MCF 10A (cell line): Measurements from ENCODE around the gene BTC. TPM values are rescaled to one million over a fixed set of nuclear protein-coding genes. Genes with fewer than 3 reads are reported as not detected.

Experiments
- BruUV-seq: library from RNA; stranded (reverse); fragments of 400-500 nt; replicated peaks from 2 replicates; lab custom pipeline; 2021; lab: Mats Ljungman, UMichigan
- CTCF ChIA-PET: fragments of 300-600 bp; sonication (Branson Sonifier 250); formaldehyde crosslinking; extraction: SDS; loops from one replicate; lab custom pipeline; 2021; ENCODE audit warnings: antibody characterized with exemption, inconsistent platforms; lab: Yijun Ruan, JAX
- POLR2A ChIA-PET: fragments of 300-600, 350-650 bp; sonication (Branson Sonifier 250); formaldehyde crosslinking; extraction: SDS; loops from one replicate; lab custom pipeline; 2020; ENCODE audit warnings: antibody characterized with exemption, inconsistent platforms; lab: Yijun Ruan, JAX
- DNase-seq: peaks from one replicate; pipeline ENCODE4 v3.0.0-alpha.2; 2018; ENCODE audit not compliant: unreplicated experiment
- H3K27ac Mint-ChIP-seq: one replicate; pipeline ENCODE4 v1.8.0; 2022; ENCODE audit warnings: mild to moderate bottlenecking, low read depth, mixed read lengths; ENCODE audit not compliant: unreplicated experiment
- H3K27me3 Mint-ChIP-seq: one replicate; pipeline ENCODE4 v1.8.0; 2022; ENCODE audit warnings: mixed read lengths; ENCODE audit not compliant: insufficient read depth, unreplicated experiment
- H3K36me3 Mint-ChIP-seq: one replicate; pipeline ENCODE4 v1.8.0; 2022; ENCODE audit warnings: mild to moderate bottlenecking, moderate library complexity, mixed read lengths; ENCODE audit not compliant: insufficient read depth, unreplicated experiment
- H3K4me1 Mint-ChIP-seq: one replicate; pipeline ENCODE4 v1.8.0; 2022; ENCODE audit warnings: mixed read lengths; ENCODE audit not compliant: insufficient read depth, unreplicated experiment
- H3K4me3 Mint-ChIP-seq: one replicate; pipeline ENCODE4 v1.8.0; 2022; ENCODE audit warnings: mild to moderate bottlenecking, moderate library complexity, mixed read lengths; ENCODE audit not compliant: unreplicated experiment
- H3K9me3 Mint-ChIP-seq: one replicate; pipeline ENCODE4 v1.8.0; 2022; ENCODE audit warnings: mixed read lengths; ENCODE audit not compliant: unreplicated experiment
- intact Hi-C: fragments of 100-400 bp; cut with micrococcal nuclease; formaldehyde crosslinking; loops from 2 replicates; pipeline ENCODE4 v1.14.1; 2022
- total RNA-seq: library from RNA; stranded (reverse); gene quantifications from 2 replicates; pipeline ENCODE4 v1.2.3, GENCODE V29; 2022
- TF ChIP-seq, protein P1 (sequence below): fragments of 200-600 bp; IDR thresholded peaks from one replicate; pipeline ENCODE4 v1.8.0; 2022; ENCODE audit warnings: antibody characterized with exemption, mild to moderate bottlenecking; ENCODE audit not compliant: unreplicated experiment

The BTC gene
- total RNA-seq, 1 experiment from 2014 or later: 1.7 TPM

DNA sequence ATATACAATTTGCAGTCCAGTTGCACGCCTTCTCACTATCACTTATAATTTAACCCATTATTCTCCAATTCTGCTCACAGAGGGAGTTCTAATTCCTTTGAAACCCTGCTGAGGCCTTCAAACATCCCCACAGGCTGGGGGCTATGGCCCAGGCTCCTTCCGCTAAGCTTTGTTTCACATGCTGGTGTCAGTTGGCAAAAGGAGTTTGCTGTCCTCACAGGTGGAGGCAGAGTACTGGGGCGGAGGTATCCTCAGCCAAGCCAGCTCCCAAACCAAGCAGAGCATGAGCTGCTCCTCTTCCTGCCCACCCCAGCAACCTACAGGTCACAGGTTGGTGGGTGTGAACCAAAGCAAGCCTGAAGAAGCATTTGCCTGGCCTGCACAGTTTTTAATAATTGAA lies 21.5 kb downstream of the BTC start:
- POLR2A ChIA-PET: no interaction called here
- Mint-ChIP-seq H3K4me3 (no peak overlapping the region), H3K4me1 (peaks cover 7% of the 10 kb centered on the region), H3K27me3 (no peaks in the 10 kb centered on the region), H3K36me3 (no peaks in the 10 kb centered on the region), H3K9me3 (no peaks in the 10 kb centered on the region), H3K27ac (no peak overlapping the region)
- TF ChIP-seq, protein P1, sequence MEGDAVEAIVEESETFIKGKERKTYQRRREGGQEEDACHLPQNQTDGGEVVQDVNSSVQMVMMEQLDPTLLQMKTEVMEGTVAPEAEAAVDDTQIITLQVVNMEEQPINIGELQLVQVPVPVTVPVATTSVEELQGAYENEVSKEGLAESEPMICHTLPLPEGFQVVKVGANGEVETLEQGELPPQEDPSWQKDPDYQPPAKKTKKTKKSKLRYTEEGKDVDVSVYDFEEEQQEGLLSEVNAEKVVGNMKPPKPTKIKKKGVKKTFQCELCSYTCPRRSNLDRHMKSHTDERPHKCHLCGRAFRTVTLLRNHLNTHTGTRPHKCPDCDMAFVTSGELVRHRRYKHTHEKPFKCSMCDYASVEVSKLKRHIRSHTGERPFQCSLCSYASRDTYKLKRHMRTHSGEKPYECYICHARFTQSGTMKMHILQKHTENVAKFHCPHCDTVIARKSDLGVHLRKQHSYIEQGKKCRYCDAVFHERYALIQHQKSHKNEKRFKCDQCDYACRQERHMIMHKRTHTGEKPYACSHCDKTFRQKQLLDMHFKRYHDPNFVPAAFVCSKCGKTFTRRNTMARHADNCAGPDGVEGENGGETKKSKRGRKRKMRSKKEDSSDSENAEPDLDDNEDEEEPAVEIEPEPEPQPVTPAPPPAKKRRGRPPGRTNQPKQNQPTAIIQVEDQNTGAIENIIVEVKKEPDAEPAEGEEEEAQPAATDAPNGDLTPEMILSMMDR: no peak
- BruUV-seq: no TSS peak
- intact Hi-C loops: no loop called here
- no peak for DNase-seq
- CTCF ChIA-PET: no interaction called here

DNA sequence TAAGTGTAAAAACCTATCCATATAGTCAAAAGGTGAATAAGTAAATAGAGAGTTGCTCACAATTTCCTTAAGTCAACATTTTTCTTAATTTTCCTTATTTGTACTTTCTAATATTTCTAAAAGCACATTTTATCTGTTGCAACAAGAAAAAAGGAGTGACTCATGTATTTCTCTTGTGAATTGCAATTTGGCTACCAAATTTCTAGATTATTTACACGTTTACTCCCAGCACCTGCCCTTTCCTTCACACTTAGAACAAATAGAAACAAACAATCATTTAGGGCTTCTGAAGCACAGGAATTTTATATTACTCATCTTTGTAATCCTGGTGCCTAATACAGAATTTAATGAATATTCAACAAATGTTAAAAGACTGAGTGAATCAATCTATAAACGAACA lies 22.2 kb downstream of the BTC start:
- Mint-ChIP-seq H3K9me3 (no peaks in the 10 kb centered on the region), H3K27me3 (no peaks in the 10 kb centered on the region), H3K27ac (no peak overlapping the region), H3K4me1 (peaks cover 7% of the 10 kb centered on the region), H3K4me3 (no peak overlapping the region), H3K36me3 (no peaks in the 10 kb centered on the region)
- TF ChIP-seq, protein P1: no peak
- intact Hi-C loops: no loop called here
- ChIA-PET CTCF (no interaction called here), POLR2A (no interaction called here)
- no TSS peak for BruUV-seq
- peak; percentile 3 for DNase-seq

DNA sequence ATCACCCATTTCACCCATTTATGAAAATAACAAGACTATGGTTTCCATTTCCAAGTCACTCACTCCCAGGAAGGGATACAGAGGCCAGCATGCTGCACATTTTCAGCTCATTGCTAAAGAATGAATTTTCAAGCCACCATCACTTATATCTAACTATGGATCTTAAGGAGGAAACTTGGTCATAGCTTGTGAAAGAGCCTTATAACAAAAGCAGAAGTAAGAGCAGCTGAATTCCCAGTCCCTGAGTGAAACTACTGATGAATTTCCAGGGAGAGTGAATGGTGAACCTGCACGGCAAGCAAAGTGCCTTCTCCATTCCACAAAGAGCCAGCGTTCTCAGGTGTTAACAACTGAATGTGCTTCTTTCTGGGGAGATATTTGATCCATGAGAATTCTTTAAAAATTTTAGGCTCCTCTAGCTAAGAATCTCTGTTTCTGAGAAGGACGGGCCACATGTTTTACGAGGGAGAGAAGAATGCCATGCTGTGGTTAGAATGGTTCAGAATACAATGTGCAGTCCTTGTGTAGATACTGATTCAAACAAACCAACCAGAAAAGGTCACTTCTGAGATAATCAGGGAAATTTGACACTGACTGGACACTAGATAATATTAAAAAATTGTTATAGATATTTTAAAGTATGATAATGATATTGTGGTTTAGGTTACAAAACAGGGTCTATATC lies 24.0 kb downstream of the BTC start:
- intact Hi-C loops: no loop called here
- H3K36me3 Mint-ChIP-seq: no peaks in the 10 kb centered on the region
- BruUV-seq: no TSS peak
- CTCF ChIA-PET: interaction anchor here (0.7 to 2.2 kb wide), 4 partner anchors 12 to 27 kb away, joined by 4 to 9 read pairs (median 4); no protein-coding TSS in a partner anchor
- H3K27me3 Mint-ChIP-seq: no peaks in the 10 kb centered on the region
- H3K27ac Mint-ChIP-seq: no peak overlapping the region
- TF ChIP-seq, protein P1: no peak
- no peak overlapping the region for H3K4me3 Mint-ChIP-seq
- no peak for DNase-seq
- no peaks in the 10 kb centered on the region for H3K9me3 Mint-ChIP-seq
- H3K4me1 Mint-ChIP-seq: peaks cover 7% of the 10 kb centered on the region
- POLR2A ChIA-PET: interaction anchor here (1.0 kb wide), 1 partner anchor 11 kb away, joined by 3 read pairs; no protein-coding TSS in a partner anchor

DNA sequence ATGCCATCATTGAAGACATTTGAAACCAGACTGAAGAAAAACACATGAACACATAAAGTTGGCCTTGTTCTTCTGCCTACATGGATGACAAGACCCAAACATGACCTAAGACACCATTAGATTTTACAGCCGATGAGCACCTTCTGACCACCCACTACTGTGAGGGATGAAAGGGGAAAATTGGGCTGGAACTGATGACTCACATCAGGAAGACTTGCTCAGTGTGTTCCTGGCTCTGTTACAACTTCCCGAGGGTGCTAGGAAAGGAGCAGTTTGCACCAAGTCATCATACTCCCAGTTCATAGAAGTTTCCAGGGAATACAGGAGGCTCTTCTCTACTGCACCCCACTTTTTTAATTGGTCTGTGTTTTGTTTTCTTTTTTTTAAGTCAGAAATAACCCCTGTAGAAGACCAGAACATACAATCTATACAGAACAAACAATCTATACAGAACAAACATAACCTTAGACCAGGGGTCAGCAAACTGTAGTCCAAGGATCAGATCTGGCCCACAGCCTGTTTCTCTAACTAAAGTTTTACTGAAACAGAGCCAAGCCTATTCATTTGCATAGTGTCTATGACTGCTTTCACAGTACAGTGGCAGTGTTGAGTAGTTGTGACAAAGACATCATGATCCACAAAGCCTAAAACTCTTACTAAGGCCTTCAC lies 25.3 kb downstream of the BTC start:
- intact Hi-C loops: no loop called here
- H3K4me3 Mint-ChIP-seq: no peak overlapping the region
- H3K4me1 Mint-ChIP-seq: peaks cover 7% of the 10 kb centered on the region
- no peak overlapping the region for H3K27ac Mint-ChIP-seq
- no TSS peak for BruUV-seq
- POLR2A ChIA-PET: no interaction called here
- DNase-seq: peak; percentile 86
- H3K36me3 Mint-ChIP-seq: no peaks in the 10 kb centered on the region
- no peaks in the 10 kb centered on the region for H3K27me3 Mint-ChIP-seq
- H3K9me3 Mint-ChIP-seq: no peaks in the 10 kb centered on the region
- CTCF ChIA-PET: interaction anchor here (2.2 kb wide), 1 partner anchor 25 kb away, joined by 9 read pairs; no protein-coding TSS in a partner anchor
- TF ChIP-seq, protein P1: no peak
